Measurements from ENCODE around the gene PNPLA7.

DNA sequence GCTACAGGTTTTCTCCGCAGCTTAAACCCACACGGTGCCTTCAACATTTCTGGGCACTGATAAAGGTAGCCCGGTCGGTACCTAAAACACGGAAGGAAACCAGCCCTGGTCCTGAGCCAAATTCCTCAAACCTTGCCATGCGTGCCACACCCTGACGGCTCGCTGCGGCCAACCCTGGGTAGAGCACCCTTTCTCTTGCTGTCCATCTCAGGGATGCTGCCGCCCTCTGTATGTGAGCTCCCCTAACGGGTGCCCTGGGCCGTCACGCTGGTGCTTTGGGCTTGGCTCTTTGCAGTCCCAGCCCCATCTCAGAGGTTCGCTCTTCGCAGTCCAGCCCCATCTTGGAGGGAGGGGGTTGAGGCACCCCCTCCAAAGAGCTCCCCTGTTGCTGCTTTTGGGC, 43.9 kb downstream of the PNPLA7 start:
- TF ChIP-seq, protein P1, sequence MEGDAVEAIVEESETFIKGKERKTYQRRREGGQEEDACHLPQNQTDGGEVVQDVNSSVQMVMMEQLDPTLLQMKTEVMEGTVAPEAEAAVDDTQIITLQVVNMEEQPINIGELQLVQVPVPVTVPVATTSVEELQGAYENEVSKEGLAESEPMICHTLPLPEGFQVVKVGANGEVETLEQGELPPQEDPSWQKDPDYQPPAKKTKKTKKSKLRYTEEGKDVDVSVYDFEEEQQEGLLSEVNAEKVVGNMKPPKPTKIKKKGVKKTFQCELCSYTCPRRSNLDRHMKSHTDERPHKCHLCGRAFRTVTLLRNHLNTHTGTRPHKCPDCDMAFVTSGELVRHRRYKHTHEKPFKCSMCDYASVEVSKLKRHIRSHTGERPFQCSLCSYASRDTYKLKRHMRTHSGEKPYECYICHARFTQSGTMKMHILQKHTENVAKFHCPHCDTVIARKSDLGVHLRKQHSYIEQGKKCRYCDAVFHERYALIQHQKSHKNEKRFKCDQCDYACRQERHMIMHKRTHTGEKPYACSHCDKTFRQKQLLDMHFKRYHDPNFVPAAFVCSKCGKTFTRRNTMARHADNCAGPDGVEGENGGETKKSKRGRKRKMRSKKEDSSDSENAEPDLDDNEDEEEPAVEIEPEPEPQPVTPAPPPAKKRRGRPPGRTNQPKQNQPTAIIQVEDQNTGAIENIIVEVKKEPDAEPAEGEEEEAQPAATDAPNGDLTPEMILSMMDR (IDR thresholded peaks at IDR 0.05) = no peak
- TF ChIP-seq EZH2 (IDR thresholded peaks at IDR 0.05; ENCODE audit: borderline replicate concordance, insufficient read depth, low read depth, low read length, poor library complexity, severe bottlenecking) = no peak

All from B cell (primary cell).